DOHH2 (cell line): ENCODE data around the gene TFDP1.

Experiments used
- CTCF ChIP-seq: fragments of 200-600 bp; sonication (generic); IDR thresholded peaks from one replicate; pipeline ENCODE4 v1.5.1; 2014; ENCODE audit warnings: antibody characterized with exemption, mild to moderate bottlenecking, low read depth, low read length; ENCODE audit not compliant: poor library complexity, severe bottlenecking
- EZH2phosphoT487 ChIP-seq: fragments of 200-600 bp; sonication (generic); IDR thresholded peaks from 2 replicates; pipeline ENCODE4 v1.6.1; 2017; ENCODE audit warnings: borderline replicate concordance, mild to moderate bottlenecking, antibody characterized with exemption, low read length, moderate library complexity, mixed read lengths

- TF ChIP-seq CTCF (no peak), EZH2phosphoT487 (no peak)
Observed at GRCh38 chr13:113635048-113635420, 50.5 kb downstream of the TFDP1 start.
